Measurements from ENCODE around the gene KRTAP5-3.

Gene KRTAP5-3, protein sequence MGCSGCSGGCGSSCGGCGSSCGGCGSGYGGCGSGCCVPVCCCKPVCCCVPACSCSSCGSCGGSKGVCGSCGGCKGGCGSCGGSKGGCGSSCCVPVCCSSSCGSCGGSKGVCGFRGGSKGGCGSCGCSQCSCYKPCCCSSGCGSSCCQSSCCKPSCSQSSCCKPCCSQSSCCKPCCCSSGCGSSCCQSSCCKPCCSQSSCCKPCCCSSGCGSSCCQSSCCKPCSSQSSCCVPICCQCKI

DNA sequence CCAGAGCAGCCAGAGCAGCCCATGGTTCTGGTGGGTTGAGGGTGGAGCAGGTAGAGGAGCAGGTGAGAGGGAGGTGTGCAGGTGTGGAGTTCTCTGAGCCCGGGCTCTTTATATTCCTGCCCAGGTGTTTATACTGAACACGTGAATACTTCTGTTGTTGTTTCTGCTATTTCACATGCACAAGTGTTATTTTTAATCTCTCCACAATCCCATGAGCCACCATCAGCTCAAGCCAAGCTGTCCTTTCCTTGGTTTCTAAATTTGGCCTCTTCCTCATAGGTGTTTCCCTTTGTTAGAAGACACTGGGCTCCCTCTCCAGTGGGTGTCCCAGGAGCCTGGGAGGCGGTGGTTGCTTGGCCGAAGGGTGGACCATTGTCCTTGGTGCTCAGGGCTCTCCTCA lies at the start of gene KRTAP5-3:
KRTAP5-3 (minus strand) TSS at position 101 of the 400 bp plus-strand sequence; CDS start at position 23, 78 bp downstream.
- DNase-seq (no peak), ATAC-seq (no peak)
- Mint-ChIP-seq H3K27me3 (peaks cover 43% of the 10 kb centered on the region), H3K27ac (no peak within 1 kb of the TSS), H3K4me3 (no peak within 1 kb of the TSS), H3K4me1 (peaks cover 13% of the 10 kb centered on the region), H3K9me3 (no peaks in the 10 kb centered on the region)

DNA sequence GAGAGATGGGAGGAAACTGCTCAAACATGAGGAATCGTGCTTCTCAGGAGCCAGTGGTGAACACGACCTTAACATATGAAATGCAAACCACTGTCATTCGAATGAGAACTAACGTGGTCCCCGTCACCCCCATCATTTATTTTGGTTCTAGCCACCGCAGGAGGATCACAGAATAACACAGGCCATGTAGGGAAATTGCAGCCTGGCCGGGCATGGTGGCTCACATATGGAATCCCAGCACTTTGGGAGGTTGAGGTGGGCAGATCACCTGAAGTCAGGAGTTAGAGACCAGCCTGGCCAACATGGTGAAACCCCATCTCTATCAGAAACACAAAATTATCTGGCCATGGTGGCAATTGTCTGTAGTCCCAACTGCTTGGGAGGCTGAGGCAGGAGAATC lies 48.4 kb upstream of the KRTAP5-3 start:
- peaks cover 43% of the 10 kb centered on the region for H3K27me3 Mint-ChIP-seq
- peaks cover under 1% of the 10 kb centered on the region for H3K4me1 Mint-ChIP-seq
- no peaks in the 10 kb centered on the region for H3K9me3 Mint-ChIP-seq
- H3K27ac Mint-ChIP-seq: peak overlapping the region in 1 of 2 donors; percentile 25
- H3K4me3 Mint-ChIP-seq: no peak overlapping the region
- DNase-seq (no peak), ATAC-seq (no peak)

DNA sequence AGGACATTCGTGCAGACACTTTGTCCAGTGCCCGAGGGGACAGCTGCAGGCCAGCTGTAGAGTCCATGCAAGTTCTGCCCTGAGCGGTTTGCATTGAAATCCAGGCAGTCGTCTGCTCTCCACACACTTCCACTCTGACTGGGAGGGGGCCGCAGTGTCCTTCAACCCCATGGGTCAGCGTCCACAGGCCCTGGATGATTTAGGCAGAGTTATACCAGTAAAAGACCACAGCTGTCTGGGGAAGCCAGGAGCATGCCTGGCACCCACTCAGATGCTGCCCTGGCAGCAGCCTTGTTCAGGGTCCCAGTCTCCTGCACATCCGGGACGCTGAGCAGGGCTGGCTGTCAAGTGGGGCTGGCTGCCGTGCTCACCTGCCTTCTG lies 47.8 kb upstream of the KRTAP5-3 start:
- peaks cover 37% of the 10 kb centered on the region for H3K27me3 Mint-ChIP-seq
- H3K4me1 Mint-ChIP-seq: no peaks in the 10 kb centered on the region
- peak overlapping the region in 1 of 2 donors; percentile 31 for H3K27ac Mint-ChIP-seq
- no peak overlapping the region for H3K4me3 Mint-ChIP-seq
- DNase-seq: no peak
- ATAC-seq: no peak
- H3K9me3 Mint-ChIP-seq: no peaks in the 10 kb centered on the region

DNA sequence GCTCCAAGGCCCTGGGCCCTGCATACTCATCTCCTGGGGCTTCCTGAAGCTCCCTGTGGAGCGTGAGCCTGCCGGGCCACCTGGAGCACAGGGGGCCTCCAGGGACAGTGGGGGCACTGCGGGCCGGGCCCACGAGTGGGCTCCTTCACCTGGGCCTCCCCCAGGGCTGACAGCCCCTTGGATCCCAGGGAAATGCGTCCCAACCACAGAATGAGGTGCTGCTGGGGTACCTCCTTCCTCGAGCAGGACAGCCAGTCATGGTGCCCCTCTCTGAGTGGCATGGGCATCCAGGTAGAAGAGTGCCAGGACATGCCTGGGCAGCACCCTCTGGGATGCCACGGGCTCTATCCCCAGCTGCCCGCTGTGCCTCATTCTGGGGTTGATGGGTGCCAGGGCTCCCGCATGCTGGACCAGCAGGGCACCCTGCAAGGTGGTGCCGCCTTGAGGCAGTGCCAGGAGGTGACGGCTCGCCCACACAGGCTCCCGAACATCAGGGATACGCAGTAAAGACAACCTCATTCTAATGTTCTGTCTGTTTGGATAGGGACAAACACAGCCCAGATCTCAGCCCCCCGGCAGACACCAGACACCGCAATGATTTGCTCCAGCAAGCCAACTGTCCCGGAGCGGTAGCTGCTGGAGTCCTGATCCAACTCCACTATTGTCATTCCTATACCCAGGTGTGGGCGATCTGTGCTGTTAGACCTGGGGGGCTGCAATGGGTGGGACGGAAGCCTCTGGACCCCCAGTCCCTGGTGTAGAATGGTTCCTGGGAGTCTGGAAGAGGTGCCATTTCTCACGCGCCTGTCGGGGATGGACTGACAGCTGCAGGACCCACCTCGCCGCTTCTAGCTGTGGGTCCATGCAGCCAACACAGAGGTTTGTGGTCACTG lies 47.2 kb upstream of the KRTAP5-3 start:
- ATAC-seq (no peak), DNase-seq (no peak)
- Mint-ChIP-seq H3K9me3 (no peaks in the 10 kb centered on the region), H3K4me1 (no peaks in the 10 kb centered on the region), H3K27me3 (peaks cover 33% of the 10 kb centered on the region), H3K27ac (peak overlapping the region in 1 of 2 donors; percentile 31), H3K4me3 (no peak overlapping the region)

DNA sequence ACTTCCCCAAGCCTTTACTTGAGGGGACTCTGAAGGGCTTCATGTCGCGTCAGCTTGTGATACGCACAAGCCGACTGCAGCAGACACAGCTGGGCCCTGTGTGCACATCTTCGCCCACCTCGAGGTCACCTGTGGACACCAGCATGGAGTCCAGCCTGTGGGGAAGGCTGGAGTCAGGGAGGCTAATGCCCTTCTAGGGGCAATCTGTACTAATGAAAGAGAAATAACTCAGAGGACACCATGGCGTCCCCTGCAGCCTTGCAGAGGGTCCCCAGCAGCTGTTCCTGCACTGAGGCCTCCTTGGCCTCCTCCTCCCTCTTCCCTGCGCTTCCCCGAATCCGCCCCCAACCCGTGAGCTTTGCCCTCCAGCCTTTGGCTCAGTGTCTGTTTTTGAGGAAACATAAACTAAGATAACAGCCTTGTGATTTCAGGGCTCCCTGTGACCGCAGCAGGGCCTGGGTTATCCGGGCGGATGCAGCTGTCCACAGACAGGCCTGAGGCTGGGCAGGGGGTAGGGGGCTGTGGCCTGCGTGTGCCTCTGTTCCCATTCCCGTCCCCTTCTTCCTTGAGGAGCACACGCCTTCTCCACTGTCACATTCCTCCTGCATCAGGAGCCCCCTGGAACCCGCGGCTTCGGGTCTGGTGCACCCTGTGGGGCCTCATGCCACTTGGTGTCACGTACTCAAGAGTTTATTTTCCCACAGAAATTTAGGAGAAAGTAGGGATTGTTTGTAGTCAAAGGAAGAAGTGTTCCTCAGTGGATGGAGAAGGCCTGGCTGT lies 46.3 kb upstream of the KRTAP5-3 start:
- no peak overlapping the region for H3K4me3 Mint-ChIP-seq
- H3K27me3 Mint-ChIP-seq: peaks cover 25% of the 10 kb centered on the region
- ATAC-seq: no peak
- no peak for DNase-seq
- no peaks in the 10 kb centered on the region for H3K4me1 Mint-ChIP-seq
- H3K27ac Mint-ChIP-seq: no peak overlapping the region
- no peaks in the 10 kb centered on the region for H3K9me3 Mint-ChIP-seq

DNA sequence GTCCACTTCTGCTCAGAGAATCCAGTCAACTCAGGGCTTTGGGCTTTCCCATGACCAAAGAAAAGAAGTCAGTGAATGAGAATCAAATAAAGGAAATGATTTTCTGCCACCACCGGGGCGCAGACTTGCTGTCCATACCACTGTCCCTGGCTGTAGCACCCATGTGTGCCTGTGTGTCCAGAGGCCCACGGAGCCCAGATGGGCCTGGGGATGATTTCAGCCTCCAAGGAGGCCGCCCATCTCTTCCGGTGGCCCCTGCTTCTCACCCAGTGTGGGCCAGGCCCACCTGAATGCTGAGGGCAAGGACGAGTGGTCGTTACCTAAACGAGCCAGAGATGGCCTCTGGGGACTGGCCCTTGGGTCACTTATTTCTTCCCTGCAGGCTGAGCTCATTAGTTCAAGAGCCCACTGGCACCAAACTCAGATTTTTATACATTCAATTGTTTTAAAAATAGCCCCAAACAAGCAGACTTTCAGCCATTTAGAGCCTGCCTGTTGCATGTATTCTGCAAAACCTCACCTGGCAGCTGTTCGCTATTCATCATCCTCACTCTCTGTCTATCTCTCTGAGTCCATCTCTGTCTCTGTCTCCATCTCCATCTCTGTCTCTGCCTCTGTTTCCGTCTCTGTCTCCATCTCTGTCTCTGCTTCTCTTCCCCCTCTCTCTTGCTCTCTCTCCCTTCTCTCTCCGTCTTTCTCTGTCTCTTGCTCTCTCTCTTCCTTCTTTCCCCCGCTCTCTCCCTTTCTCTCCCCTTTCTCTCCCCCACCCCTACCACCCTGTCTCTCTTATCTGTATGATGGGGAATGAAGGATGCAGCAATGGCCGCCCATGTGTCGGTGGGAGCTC lies 45.5 kb upstream of the KRTAP5-3 start:
- Mint-ChIP-seq H3K4me3 (no peak overlapping the region), H3K27ac (no peak overlapping the region), H3K4me1 (no peaks in the 10 kb centered on the region), H3K9me3 (no peaks in the 10 kb centered on the region), H3K27me3 (peaks cover 16% of the 10 kb centered on the region)
- ATAC-seq (no peak), DNase-seq (no peak)

DNA sequence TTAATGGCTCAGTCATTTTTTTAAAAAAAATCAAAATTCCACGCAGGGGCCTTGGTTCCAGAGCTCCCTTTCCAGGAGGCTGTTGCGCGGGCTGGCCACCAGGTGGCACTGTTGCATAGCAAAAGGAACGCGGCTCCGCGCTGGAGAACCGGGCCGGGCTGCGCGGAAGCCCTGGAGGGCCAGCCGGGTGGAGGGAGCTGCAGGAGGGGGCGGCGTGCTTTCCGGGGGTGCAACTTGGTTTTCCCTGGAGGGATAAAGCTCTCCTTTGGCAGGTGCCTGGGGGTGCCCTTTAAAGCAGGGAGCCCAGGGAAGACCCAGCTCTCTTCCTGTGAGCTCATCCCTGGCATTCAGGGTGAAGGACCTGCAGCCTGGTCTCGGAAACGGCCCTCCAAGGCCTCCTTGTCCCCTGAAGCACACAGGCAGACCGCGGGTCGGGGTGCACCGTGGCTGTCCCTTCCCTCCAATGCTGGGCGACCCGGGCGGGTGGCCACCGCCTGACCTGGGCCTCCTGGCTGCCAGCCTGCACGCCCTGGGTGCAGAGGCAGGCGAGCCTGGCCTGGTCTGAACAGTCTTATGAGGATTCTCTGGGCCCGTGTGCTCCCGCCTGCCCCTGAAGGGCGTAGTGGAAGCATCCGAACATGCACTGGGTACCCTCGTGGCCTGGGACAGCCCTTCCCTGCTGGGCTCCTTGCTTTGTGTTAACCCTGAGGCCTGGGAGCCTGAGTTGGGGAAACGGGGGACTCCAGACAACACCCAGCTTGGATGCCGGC lies 44.7 kb upstream of the KRTAP5-3 start:
- Mint-ChIP-seq H3K4me3 (no peak overlapping the region), H3K27me3 (peaks cover 11% of the 10 kb centered on the region), H3K4me1 (no peaks in the 10 kb centered on the region), H3K9me3 (no peaks in the 10 kb centered on the region), H3K27ac (no peak overlapping the region)
- ATAC-seq (peak; percentile 78), DNase-seq (peak; percentile 74 to 75)

DNA sequence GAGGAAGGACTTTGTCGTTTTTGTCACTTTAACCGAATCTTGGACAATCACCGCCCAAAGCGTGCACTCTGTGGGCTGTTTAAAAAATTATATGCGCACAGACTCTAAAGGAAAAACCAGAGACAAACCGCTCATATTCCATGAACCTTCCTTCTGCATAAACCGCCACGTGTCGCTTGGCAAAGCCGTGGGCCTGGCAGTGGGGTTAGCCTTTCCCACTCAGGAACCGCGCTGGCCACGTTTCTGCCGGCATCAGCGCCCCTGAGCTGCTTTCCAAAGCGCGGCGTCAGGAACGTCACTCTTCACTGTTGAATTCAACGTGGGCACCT lies 44.1 kb upstream of the KRTAP5-3 start:
- Mint-ChIP-seq H3K9me3 (no peaks in the 10 kb centered on the region), H3K4me3 (no peak overlapping the region), H3K4me1 (no peaks in the 10 kb centered on the region), H3K27me3 (peaks cover 11% of the 10 kb centered on the region), H3K27ac (no peak overlapping the region)
- DNase-seq (no peak), ATAC-seq (no peak)

DNA sequence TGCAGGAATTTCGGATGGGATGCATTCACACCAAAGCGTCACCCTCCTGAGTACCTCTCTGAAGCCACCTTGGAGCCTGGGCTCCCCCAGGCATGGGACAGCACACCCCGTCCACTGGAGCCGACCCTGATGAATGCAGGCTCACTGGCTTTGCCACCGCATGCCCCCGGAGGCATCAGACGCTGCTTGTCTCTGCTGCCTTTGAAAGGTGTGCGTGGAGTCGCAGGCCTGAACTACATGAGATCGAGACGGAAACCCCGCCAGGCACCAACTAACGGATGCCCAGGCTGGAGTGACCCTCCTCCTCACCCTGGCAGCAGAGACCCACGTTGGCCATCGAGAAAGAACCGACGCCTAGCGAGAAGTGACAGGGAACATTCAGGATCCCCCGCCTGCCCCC lies 43.8 kb upstream of the KRTAP5-3 start:
- Mint-ChIP-seq H3K27me3 (peaks cover 11% of the 10 kb centered on the region), H3K27ac (no peak overlapping the region)
- ATAC-seq: no peak

DNA sequence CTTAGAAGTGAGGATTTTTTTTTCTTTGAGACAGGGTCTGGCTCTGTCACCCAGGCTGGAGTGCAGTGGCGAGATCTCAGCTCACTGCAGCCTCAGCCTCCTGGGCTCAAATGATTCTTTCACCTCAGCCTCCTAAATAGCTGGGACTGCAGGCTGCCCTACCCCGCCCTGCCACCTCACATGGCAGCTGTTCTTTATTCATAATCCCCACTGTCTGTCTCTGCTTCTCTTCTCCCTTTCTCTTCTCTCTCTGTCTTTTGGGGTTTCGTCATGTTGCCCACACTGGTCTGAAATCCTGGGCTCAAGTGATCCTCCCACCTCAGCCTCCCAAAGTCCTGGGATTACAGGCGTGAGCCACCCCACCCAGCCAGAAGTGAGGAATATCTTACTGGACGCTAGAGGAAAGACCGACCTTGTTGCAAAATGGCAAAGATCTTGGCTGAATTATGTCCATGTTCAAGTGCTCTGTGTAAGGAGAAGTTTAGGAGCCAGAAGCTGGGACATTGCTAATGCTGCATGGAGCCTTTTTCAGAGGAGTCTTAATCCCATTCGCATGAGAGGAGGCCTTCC lies 43.2 kb upstream of the KRTAP5-3 start:
- peaks cover 11% of the 10 kb centered on the region for H3K27me3 Mint-ChIP-seq
- DNase-seq (no peak), ATAC-seq (no peak)
- H3K27ac Mint-ChIP-seq: no peak overlapping the region
- no peaks in the 10 kb centered on the region for H3K4me1 Mint-ChIP-seq
- H3K9me3 Mint-ChIP-seq: no peaks in the 10 kb centered on the region
- H3K4me3 Mint-ChIP-seq: no peak overlapping the region

More for the DNA sequence above, 43.8 kb upstream of the KRTAP5-3 start:
- no peak for DNase-seq
- H3K4me3 Mint-ChIP-seq: no peak overlapping the region
- no peaks in the 10 kb centered on the region for H3K4me1 Mint-ChIP-seq
- no peaks in the 10 kb centered on the region for H3K9me3 Mint-ChIP-seq

DNA sequence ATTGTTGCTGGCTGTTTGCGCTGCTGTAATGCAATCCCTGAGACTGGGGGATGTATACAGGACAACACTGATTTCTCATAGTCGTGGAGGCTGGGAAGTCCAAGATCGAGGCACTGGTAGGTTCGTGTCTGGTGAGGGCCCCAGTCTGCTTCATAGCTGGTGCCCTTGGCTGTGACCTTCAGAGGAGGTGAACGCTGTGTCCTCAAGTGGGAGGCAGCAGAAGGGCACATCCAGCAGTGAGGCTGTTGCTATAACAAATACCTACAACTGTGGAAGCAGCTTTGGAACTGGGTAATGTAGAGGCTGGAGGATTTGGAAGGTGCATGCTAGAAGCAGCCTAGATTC lies 42.6 kb upstream of the KRTAP5-3 start:
- Mint-ChIP-seq H3K27ac (no peak overlapping the region), H3K4me1 (no peaks in the 10 kb centered on the region), H3K27me3 (peaks cover 13% of the 10 kb centered on the region), H3K4me3 (no peak overlapping the region), H3K9me3 (no peaks in the 10 kb centered on the region)
- ATAC-seq: no peak
- no peak for DNase-seq

DNA sequence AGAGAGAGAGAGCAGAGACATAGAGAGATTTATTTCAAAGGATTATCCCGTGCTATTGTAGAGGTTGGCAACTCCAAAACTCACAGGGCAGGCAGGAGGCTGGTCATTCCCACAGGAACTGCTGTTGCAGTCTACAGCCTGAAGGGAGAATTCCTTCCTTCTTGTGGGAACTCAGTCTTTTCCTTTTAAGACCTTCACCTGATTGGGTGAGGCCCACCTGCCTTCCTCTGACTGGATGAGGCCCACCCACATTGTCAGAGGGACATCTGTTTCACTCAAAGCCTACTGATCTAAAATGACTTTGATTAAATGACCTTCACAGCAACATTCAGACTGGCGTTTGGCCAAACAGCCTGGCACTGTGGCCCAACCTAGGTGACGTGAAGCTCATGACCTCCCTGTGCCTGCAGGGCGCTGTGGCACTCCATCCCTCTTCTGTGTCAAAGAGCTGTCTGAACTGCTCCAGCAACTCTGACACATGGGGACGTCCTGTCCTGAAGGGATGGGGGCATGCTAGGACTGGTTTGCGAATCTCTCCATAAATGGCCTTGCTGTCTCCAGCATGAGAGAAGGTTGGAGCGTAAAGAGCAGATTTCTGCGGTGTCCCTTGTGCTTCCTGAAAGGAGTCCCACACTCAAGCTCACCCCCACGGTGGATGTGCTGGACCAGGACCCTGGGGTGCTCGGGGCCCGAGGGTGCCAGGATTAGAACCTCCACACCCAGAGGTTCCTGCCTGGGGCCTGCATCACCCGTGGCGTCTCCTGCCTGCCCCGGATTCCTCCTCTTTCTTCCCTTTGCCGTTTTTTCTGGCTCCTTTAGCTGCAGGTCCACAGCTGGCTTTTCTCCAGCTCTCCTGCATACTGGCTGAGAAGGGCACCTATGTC lies 42.0 kb upstream of the KRTAP5-3 start:
- Mint-ChIP-seq H3K27ac (no peak overlapping the region), H3K9me3 (no peaks in the 10 kb centered on the region), H3K4me3 (no peak overlapping the region), H3K27me3 (peaks cover 19% of the 10 kb centered on the region), H3K4me1 (no peaks in the 10 kb centered on the region)
- ATAC-seq: no peak
- DNase-seq: no peak

DNA sequence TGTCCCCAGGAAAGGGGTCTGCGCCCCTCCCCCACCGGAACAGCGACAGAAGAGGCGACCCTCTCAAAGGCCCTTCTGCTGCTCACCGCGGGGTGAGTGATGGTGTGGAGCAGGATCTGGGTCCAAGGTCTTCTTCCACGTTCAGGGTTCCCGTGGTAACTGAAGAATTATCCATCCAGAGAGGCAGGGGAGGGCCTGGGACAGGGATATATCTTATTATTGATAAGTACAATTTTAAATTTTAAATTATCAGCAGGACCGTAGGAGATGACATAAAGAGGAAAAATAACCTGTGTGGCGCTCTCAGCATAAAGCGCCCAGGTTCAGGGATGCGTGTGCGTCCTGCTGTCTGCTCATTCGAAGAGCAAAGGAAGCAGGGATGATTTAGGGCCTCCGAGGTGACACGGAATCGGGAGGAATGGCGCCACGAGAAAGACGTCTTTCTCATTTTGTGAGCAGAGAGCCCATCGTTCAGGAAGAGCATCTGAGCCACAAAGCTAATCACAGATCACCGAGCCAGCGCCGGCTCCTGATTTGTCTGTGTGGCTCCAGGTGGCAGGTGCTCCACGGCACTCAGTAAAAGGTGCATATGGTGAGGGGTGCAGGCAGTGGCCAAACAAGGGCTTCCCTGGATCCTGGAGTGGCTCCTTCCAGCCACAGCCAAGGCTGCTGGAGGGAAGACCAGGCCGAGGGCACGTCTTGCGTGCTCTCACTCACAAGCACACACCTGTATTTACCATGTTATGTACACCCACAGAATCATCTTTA lies 40.6 kb upstream of the KRTAP5-3 start:
- Mint-ChIP-seq H3K27ac (no peak overlapping the region), H3K27me3 (peaks cover 21% of the 10 kb centered on the region), H3K4me1 (no peaks in the 10 kb centered on the region), H3K4me3 (no peak overlapping the region), H3K9me3 (no peaks in the 10 kb centered on the region)
- ATAC-seq (no peak), DNase-seq (no peak)

All from stimulated activated naive CD8-positive, alpha-beta T cell treated with anti-CD3 and anti-CD28 coated beads, Interleukin-15, amount 100 ng/mL, for 72 hours (primary cell).